HEK293 (cell line): ENCODE results near the gene WDFY2.

Source experiments
- CTCF ChIA-PET: fragments of 350-600 bp; formaldehyde crosslinking; extraction: SDS; loops from one replicate; lab custom pipeline; 2021; ENCODE audit warnings: antibody characterized with exemption; lab: Yijun Ruan, JAX
- POLR2A ChIA-PET: fragments of 300-600 bp; formaldehyde crosslinking; extraction: SDS; loops from one replicate; lab custom pipeline; 2020; ENCODE audit warnings: antibody characterized with exemption, inconsistent platforms; lab: Yijun Ruan, JAX
- H3K27ac ChIP-seq: fragments of 200-500 bp; sonication (Bioruptor generic); 2 replicates; pipeline ENCODE4 v1.5.1; 2014; ENCODE audit warnings: low read depth, low read length, control low read depth, inconsistent platforms; ENCODE audit errors: extremely low read depth
- H3K36me3 ChIP-seq, 2 experiments: fragments of 200-500 bp in 1 of 2; sonication (Bioruptor generic) in 1 of 2; 1 replicate in 1 of 2; 2 replicates in 1 of 2; pipeline ENCODE4 v1.5.1; 2014 to 2017; ENCODE audit warnings: inconsistent platforms in 2 of 2, low read length in 2 of 2; ENCODE audit not compliant: control insufficient read depth in 2 of 2, insufficient read depth in 1 of 2
- H3K4me1 ChIP-seq: fragments of 200-500 bp; sonication (Bioruptor generic); 2 replicates; pipeline ENCODE4 v1.5.1; 2014; ENCODE audit warnings: mild to moderate bottlenecking, low read length, inconsistent platforms; ENCODE audit not compliant: control insufficient read depth, insufficient read depth
- H3K4me3 ChIP-seq: 2 replicates; pipeline ENCODE4 v1.5.1; 2011; ENCODE audit warnings: low read depth, mild to moderate bottlenecking, control low read depth, low read length, moderate library complexity
- H3K9me3 ChIP-seq: fragments of 200-500 bp; sonication (Bioruptor generic); 2 replicates; pipeline ENCODE4 v1.5.1; 2014; ENCODE audit warnings: low read depth, low read length, inconsistent platforms; ENCODE audit not compliant: control insufficient read depth, insufficient read depth
- KLF1 ChIP-seq: fragments of 450-650 bp; formaldehyde crosslinking; IDR thresholded peaks from 2 replicates; pipeline ENCODE4 v1.5.1; 2016; ENCODE audit warnings: missing biosample characterization, missing genetic modification characterization
- REST ChIP-seq: fragments of 450-650 bp; formaldehyde crosslinking; IDR thresholded peaks from 2 replicates; pipeline ENCODE4 v1.5.1; 2016; ENCODE audit warnings: missing biosample characterization, missing genetic modification characterization
- WT1 ChIP-seq: fragments of 450-650 bp; formaldehyde crosslinking; IDR thresholded peaks from 2 replicates; pipeline ENCODE4 v1.5.1; 2016; ENCODE audit warnings: missing biosample characterization, missing genetic modification characterization
- YY1 ChIP-seq: fragments of 450-650 bp; formaldehyde crosslinking; IDR thresholded peaks from 2 replicates; pipeline ENCODE4 v1.5.1; 2018; ENCODE audit warnings: missing biosample characterization, missing genetic modification characterization
- ZBTB17 ChIP-seq: fragments of 450-650 bp; formaldehyde crosslinking; IDR thresholded peaks from 2 replicates; pipeline ENCODE4 v1.5.1; 2016; ENCODE audit warnings: missing biosample characterization, missing genetic modification characterization
- ZBTB21 ChIP-seq: fragments of 450-650 bp; formaldehyde crosslinking; IDR thresholded peaks from 2 replicates; pipeline ENCODE4 v1.5.1; 2017; ENCODE audit warnings: missing biosample characterization, missing genetic modification characterization
- ZNF132 ChIP-seq: fragments of 450-650 bp; formaldehyde crosslinking; IDR thresholded peaks from 2 replicates; pipeline ENCODE4 v1.5.1; 2017; ENCODE audit warnings: missing biosample characterization, missing genetic modification characterization, borderline replicate concordance
- ZNF174 ChIP-seq: fragments of 450-650 bp; formaldehyde crosslinking; IDR thresholded peaks from 2 replicates; pipeline ENCODE4 v1.5.0; 2017; ENCODE audit warnings: missing biosample characterization, mild to moderate bottlenecking, missing genetic modification characterization
- ZNF202 ChIP-seq: fragments of 450-650 bp; formaldehyde crosslinking; IDR thresholded peaks from 2 replicates; pipeline ENCODE4 v1.5.1; 2016; ENCODE audit warnings: missing biosample characterization, missing genetic modification characterization, borderline replicate concordance
- ZNF292 ChIP-seq: fragments of 450-650 bp; formaldehyde crosslinking; IDR thresholded peaks from 2 replicates; pipeline ENCODE4 v1.5.1; 2016; ENCODE audit warnings: low read depth, missing biosample characterization, missing genetic modification characterization, borderline replicate concordance
- ZNF311 ChIP-seq: fragments of 450-650 bp; formaldehyde crosslinking; IDR thresholded peaks from 2 replicates; pipeline ENCODE4 v1.5.1; 2017; ENCODE audit warnings: missing biosample characterization, missing genetic modification characterization, borderline replicate concordance
- ZNF398 ChIP-seq: fragments of 450-650 bp; formaldehyde crosslinking; IDR thresholded peaks from 2 replicates; pipeline ENCODE4 v1.5.1; 2017; ENCODE audit warnings: missing biosample characterization, missing genetic modification characterization
- ZNF510 ChIP-seq: fragments of 450-650 bp; formaldehyde crosslinking; IDR thresholded peaks from 2 replicates; pipeline ENCODE4 v1.5.1; 2018; ENCODE audit warnings: mild to moderate bottlenecking, missing genetic modification characterization, missing biosample characterization; ENCODE audit not compliant: insufficient replicate concordance
- ZNF529 ChIP-seq: fragments of 450-650 bp; formaldehyde crosslinking; IDR thresholded peaks from 2 replicates; pipeline ENCODE4 v1.5.1; 2017; ENCODE audit warnings: missing genetic modification characterization, missing biosample characterization; ENCODE audit not compliant: insufficient replicate concordance
- ZNF585B ChIP-seq: fragments of 450-650 bp; formaldehyde crosslinking; IDR thresholded peaks from 2 replicates; pipeline ENCODE4 v1.5.1; 2016; ENCODE audit warnings: missing biosample characterization, missing genetic modification characterization
- ZNF626 ChIP-seq: fragments of 450-650 bp; sonication (Bioruptor Pico); formaldehyde crosslinking; IDR thresholded peaks from 2 replicates; pipeline ENCODE4 v1.5.1; 2018; ENCODE audit warnings: missing biosample characterization, missing genetic modification characterization, inconsistent platforms
- ZNF785 ChIP-seq: fragments of 450-650 bp; formaldehyde crosslinking; IDR thresholded peaks from 2 replicates; pipeline ENCODE4 v1.5.1; 2016; ENCODE audit warnings: missing biosample characterization, missing genetic modification characterization
- ZNF791 ChIP-seq: fragments of 450-650 bp; formaldehyde crosslinking; IDR thresholded peaks from 2 replicates; pipeline ENCODE4 v1.5.1; 2016; ENCODE audit warnings: missing biosample characterization, missing genetic modification characterization
- TF ChIP-seq, protein P1 (sequence below): fragments of 450-650 bp; formaldehyde crosslinking; IDR thresholded peaks from 2 replicates; pipeline ENCODE4 v1.5.1; 2016; ENCODE audit warnings: missing biosample characterization, missing genetic modification characterization
- TF ChIP-seq, protein P2 (sequence below): fragments of 450-650 bp; IDR thresholded peaks from 2 replicates; pipeline ENCODE4 v1.5.1; 2018; ENCODE audit warnings: missing biosample characterization, mild to moderate bottlenecking, missing genetic modification characterization

The WDFY2 gene

GRCh38 chr13:51770160-51770559 lies 185.9 kb downstream of the WDFY2 start (continued):
- TF ChIP-seq ZNF398 (tag by site-specific recombination) (no peak), ZNF529 (tag by site-specific recombination) (no peak), ZBTB21 (tag by site-specific recombination) (no peak), KLF1 (tag by site-specific recombination) (no peak), ZNF626 (tag by site-specific recombination) (no peak)
- TF ChIP-seq, protein P1, sequence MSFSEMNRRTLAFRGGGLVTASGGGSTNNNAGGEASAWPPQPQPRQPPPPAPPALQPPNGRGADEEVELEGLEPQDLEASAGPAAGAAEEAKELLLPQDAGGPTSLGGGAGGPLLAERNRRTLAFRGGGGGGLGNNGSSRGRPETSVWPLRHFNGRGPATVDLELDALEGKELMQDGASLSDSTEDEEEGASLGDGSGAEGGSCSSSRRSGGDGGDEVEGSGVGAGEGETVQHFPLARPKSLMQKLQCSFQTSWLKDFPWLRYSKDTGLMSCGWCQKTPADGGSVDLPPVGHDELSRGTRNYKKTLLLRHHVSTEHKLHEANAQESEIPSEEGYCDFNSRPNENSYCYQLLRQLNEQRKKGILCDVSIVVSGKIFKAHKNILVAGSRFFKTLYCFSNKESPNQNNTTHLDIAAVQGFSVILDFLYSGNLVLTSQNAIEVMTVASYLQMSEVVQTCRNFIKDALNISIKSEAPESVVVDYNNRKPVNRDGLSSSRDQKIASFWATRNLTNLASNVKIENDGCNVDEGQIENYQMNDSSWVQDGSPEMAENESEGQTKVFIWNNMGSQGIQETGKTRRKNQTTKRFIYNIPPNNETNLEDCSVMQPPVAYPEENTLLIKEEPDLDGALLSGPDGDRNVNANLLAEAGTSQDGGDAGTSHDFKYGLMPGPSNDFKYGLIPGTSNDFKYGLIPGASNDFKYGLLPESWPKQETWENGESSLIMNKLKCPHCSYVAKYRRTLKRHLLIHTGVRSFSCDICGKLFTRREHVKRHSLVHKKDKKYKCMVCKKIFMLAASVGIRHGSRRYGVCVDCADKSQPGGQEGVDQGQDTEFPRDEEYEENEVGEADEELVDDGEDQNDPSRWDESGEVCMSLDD: no peak

GRCh38 chr13:51770681-51771417 lies 186.6 kb downstream of the WDFY2 start:
- H3K4me3 ChIP-seq: no peak overlapping the region
- no peaks in the 10 kb centered on the region for H3K4me1 ChIP-seq
- ChIA-PET CTCF (no interaction called here), POLR2A (no interaction called here)
- no peaks in the 10 kb centered on the region for H3K36me3 ChIP-seq
- no peak overlapping the region for H3K27ac ChIP-seq
- H3K9me3 ChIP-seq: no peaks in the 10 kb centered on the region
- TF ChIP-seq ZNF785 (tag by site-specific recombination) (no peak), YY1 (tag by site-specific recombination) (no peak), REST (tag by site-specific recombination) (no peak), ZNF132 (tag by site-specific recombination) (no peak), WT1 (tag by site-specific recombination) (no peak), ZNF292 (no peak), ZNF791 (tag by site-specific recombination) (no peak), ZNF585B (no peak), ZNF311 (tag by site-specific recombination) (no peak), ZNF510 (tag by site-specific recombination) (no peak), ZNF174 (tag by site-specific recombination) (no peak), ZBTB17 (no peak), ZNF202 (tag by site-specific recombination) (no peak)
- TF ChIP-seq, protein P2, sequence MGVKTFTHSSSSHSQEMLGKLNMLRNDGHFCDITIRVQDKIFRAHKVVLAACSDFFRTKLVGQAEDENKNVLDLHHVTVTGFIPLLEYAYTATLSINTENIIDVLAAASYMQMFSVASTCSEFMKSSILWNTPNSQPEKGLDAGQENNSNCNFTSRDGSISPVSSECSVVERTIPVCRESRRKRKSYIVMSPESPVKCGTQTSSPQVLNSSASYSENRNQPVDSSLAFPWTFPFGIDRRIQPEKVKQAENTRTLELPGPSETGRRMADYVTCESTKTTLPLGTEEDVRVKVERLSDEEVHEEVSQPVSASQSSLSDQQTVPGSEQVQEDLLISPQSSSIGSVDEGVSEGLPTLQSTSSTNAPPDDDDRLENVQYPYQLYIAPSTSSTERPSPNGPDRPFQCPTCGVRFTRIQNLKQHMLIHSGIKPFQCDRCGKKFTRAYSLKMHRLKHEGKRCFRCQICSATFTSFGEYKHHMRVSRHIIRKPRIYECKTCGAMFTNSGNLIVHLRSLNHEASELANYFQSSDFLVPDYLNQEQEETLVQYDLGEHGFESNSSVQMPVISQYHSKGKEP (tag by site-specific recombination): no peak
